Loucy (cell line): ENCODE results near the gene SLC27A2.

Experiments used
- H2AFZ ChIP-seq: fragments of 200-600 bp; sonication (generic); 2 replicates; pipeline ENCODE4 v1.6.0; 2016; ENCODE audit warnings: antibody characterized with exemption, mild to moderate bottlenecking, low read length, moderate library complexity
- H3F3A ChIP-seq: fragments of 200-600 bp; 2 replicates; pipeline ENCODE4 v1.6.0; 2016; ENCODE audit warnings: antibody characterized with exemption, low read depth, mild to moderate bottlenecking
- H3K27me3 ChIP-seq: fragments of 200-600 bp; sonication (generic); 2 replicates; pipeline ENCODE4 v1.6.1; 2014; ENCODE audit warnings: low read length, mild to moderate bottlenecking; ENCODE audit not compliant: insufficient read depth, poor library complexity, severe bottlenecking
- H3K36me3 ChIP-seq: fragments of 200-600 bp; sonication (generic); 2 replicates; pipeline ENCODE4 v1.6.1; 2016; ENCODE audit warnings: low read length; ENCODE audit not compliant: insufficient read depth
- H3K4me1 ChIP-seq: fragments of 200-600 bp; sonication (generic); 2 replicates; pipeline ENCODE4 v1.5.1; 2014; ENCODE audit warnings: low read length, mild to moderate bottlenecking; ENCODE audit not compliant: insufficient read depth, poor library complexity, severe bottlenecking
- H3K4me2 ChIP-seq: fragments of 200-600 bp; sonication (generic); 2 replicates; pipeline ENCODE4 v1.6.0; 2014; ENCODE audit warnings: antibody characterized with exemption, low read length, low read depth, mild to moderate bottlenecking; ENCODE audit not compliant: poor library complexity, severe bottlenecking
- H3K4me3 ChIP-seq: fragments of 200-600 bp; sonication (generic); 2 replicates; pipeline ENCODE4 v1.5.1; 2014; ENCODE audit warnings: low read length, mild to moderate bottlenecking, mixed read lengths; ENCODE audit not compliant: poor library complexity, severe bottlenecking
- H3K79me2 ChIP-seq: fragments of 200-600 bp; sonication (generic); 2 replicates; pipeline ENCODE4 v1.6.1; 2014; ENCODE audit warnings: low read length; ENCODE audit not compliant: insufficient read depth
- H3K9ac ChIP-seq: fragments of 200-600 bp; sonication (generic); 2 replicates; pipeline ENCODE4 v1.6.0; 2014; ENCODE audit warnings: mild to moderate bottlenecking, low read depth, low read length, moderate library complexity; ENCODE audit not compliant: poor library complexity, severe bottlenecking
- H3K9me2 ChIP-seq: fragments of 200-600 bp; sonication (generic); replicated peaks from 2 replicates; pipeline ENCODE4 v1.6.1; 2016; ENCODE audit warnings: low read depth, low read length, mixed read lengths
- H3K9me3 ChIP-seq: fragments of 200-600 bp; sonication (generic); 2 replicates; pipeline ENCODE4 v1.6.1; 2014; ENCODE audit warnings: mild to moderate bottlenecking, antibody characterized with exemption, low read length, low read depth; ENCODE audit not compliant: insufficient read depth
- H4K20me1 ChIP-seq: fragments of 200-600 bp; sonication (generic); 2 replicates; pipeline ENCODE4 v1.6.0; 2014; ENCODE audit warnings: antibody characterized with exemption, low read length, mild to moderate bottlenecking; ENCODE audit not compliant: insufficient read depth, poor library complexity, severe bottlenecking
- EZH2phosphoT487 ChIP-seq: fragments of 200-600 bp; IDR thresholded peaks from 2 replicates; pipeline ENCODE4 v1.6.1; 2018; ENCODE audit warnings: antibody characterized with exemption, mild to moderate bottlenecking, moderate library complexity, borderline replicate concordance
- TF ChIP-seq, protein P1 (sequence below): fragments of 200-600 bp; sonication (generic); conservative IDR thresholded peaks from 2 replicates; pipeline ENCODE4 v1.5.1; 2014; ENCODE audit warnings: mild to moderate bottlenecking, antibody characterized with exemption, low read length

The SLC27A2 gene

GRCh38 chr15:50143255-50143860 lies 38.6 kb upstream of the SLC27A2 start:
- H3K79me2 ChIP-seq = no peaks in the 10 kb centered on the region
- TF ChIP-seq, protein P1, sequence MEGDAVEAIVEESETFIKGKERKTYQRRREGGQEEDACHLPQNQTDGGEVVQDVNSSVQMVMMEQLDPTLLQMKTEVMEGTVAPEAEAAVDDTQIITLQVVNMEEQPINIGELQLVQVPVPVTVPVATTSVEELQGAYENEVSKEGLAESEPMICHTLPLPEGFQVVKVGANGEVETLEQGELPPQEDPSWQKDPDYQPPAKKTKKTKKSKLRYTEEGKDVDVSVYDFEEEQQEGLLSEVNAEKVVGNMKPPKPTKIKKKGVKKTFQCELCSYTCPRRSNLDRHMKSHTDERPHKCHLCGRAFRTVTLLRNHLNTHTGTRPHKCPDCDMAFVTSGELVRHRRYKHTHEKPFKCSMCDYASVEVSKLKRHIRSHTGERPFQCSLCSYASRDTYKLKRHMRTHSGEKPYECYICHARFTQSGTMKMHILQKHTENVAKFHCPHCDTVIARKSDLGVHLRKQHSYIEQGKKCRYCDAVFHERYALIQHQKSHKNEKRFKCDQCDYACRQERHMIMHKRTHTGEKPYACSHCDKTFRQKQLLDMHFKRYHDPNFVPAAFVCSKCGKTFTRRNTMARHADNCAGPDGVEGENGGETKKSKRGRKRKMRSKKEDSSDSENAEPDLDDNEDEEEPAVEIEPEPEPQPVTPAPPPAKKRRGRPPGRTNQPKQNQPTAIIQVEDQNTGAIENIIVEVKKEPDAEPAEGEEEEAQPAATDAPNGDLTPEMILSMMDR = no peak
- TF ChIP-seq EZH2phosphoT487 = no peak
- H3K9me2 ChIP-seq = no peaks in the 10 kb centered on the region

GRCh38 chr15:50144341-50145120 lies 37.5 kb upstream of the SLC27A2 start:
- Histone ChIP-seq H3F3A (no peaks in the 10 kb centered on the region), H3K9me3 (no peaks in the 10 kb centered on the region), H3K4me1 (peaks cover 7% of the 10 kb centered on the region), H3K27me3 (no peaks in the 10 kb centered on the region), H3K79me2 (no peaks in the 10 kb centered on the region), H2AFZ (no peak overlapping the region), H3K4me2 (no peak overlapping the region), H3K36me3 (no peaks in the 10 kb centered on the region), H3K4me3 (no peak overlapping the region), H3K9ac (no peak overlapping the region), H3K9me2 (no peaks in the 10 kb centered on the region), H4K20me1 (no peaks in the 10 kb centered on the region)
- TF ChIP-seq EZH2phosphoT487 = no peak
- TF ChIP-seq, protein P1 = no peak

More at GRCh38 chr15:50143255-50143860, 38.6 kb upstream of the SLC27A2 start:
- Histone ChIP-seq H3K36me3 (no peaks in the 10 kb centered on the region), H3K4me1 (no peaks in the 10 kb centered on the region), H3K4me3 (no peak overlapping the region), H4K20me1 (no peaks in the 10 kb centered on the region), H3F3A (no peaks in the 10 kb centered on the region), H3K9me3 (no peaks in the 10 kb centered on the region), H3K9ac (no peak overlapping the region), H2AFZ (no peak overlapping the region), H3K4me2 (no peak overlapping the region), H3K27me3 (no peaks in the 10 kb centered on the region)

DNA sequence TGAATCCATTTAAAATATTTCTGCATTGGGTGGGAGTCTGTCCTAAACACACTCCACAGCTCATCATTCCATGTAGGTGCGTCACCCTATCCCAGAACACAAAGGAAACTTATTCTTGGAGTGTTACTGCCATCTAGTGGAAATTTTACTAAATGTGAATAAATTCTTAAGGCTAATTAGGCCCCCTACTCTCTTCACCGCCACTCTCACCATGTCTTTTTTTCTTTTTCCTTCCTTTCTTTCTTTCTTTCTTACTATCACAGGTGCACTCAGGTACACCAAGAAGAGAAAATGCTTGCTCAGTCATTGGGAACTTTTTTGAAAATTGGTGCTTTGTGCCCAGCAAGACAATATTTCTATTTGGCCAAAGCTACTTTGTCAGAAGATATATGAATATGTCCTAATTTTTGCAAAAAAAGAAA lies 36.5 kb upstream of the SLC27A2 start:
- Histone ChIP-seq H3K9me2 (no peaks in the 10 kb centered on the region), H2AFZ (no peak overlapping the region), H3K36me3 (no peaks in the 10 kb centered on the region), H4K20me1 (no peaks in the 10 kb centered on the region), H3F3A (no peaks in the 10 kb centered on the region), H3K9ac (no peak overlapping the region), H3K4me1 (peaks cover 7% of the 10 kb centered on the region), H3K9me3 (no peaks in the 10 kb centered on the region), H3K4me3 (no peak overlapping the region), H3K79me2 (no peaks in the 10 kb centered on the region), H3K4me2 (no peak overlapping the region), H3K27me3 (no peaks in the 10 kb centered on the region)
- no peak for TF ChIP-seq EZH2phosphoT487
- TF ChIP-seq, protein P1 = peak; percentile 69
